IPS DF 6.9 (cell line): ENCODE measurements around the gene CDH5.

Experiments
- DNase-seq: peaks from one replicate; pipeline ENCODE4 v3.0.0-alpha.2; 2013; ENCODE audit warnings: low read depth, low spot score
- H3K27ac ChIP-seq: one replicate; pipeline ENCODE4 v1.5.1; 2013; ENCODE audit warnings: low read length, control low read depth
- H3K27me3 ChIP-seq: 2 replicates; pipeline ENCODE4 v1.6.1; 2013; ENCODE audit warnings: mild to moderate bottlenecking, low read length; ENCODE audit not compliant: control insufficient read depth, insufficient read depth
- H3K36me3 ChIP-seq: 2 replicates; pipeline ENCODE4 v1.6.1; 2013; ENCODE audit warnings: low read length; ENCODE audit not compliant: control insufficient read depth, insufficient read depth
- H3K4me1 ChIP-seq: 2 replicates; pipeline ENCODE4 v1.6.1; 2013; ENCODE audit warnings: low read length; ENCODE audit not compliant: control insufficient read depth, insufficient read depth
- H3K4me3 ChIP-seq: 2 replicates; pipeline ENCODE4 v1.5.1; 2013; ENCODE audit warnings: mild to moderate bottlenecking, low read length
- H3K9me3 ChIP-seq: 2 replicates; pipeline ENCODE4 v1.6.1; 2013; ENCODE audit warnings: low read length, inconsistent platforms; ENCODE audit not compliant: control insufficient read depth, insufficient read depth
- WGBS: extraction: QIAGEN DNeasy Blood & Tissue Kit; methylation state at CpG from one replicate; pipeline ENCODE4 v1.1.7; 2013; ENCODE audit warnings: mixed read lengths, missing lambda C conversion rate; ENCODE audit not compliant: insufficient read length, insufficient coverage; 5-methylcytosine and 5-hydroxymethylcytosine counted together

CDH5 gene

GRCh38 chr16:66405057-66405783 is 38.7 kb downstream of the CDH5 start:
- Histone ChIP-seq H3K9me3 (no peaks in the 10 kb centered on the region), H3K4me3 (no peak overlapping the region), H3K4me1 (peaks cover 7% of the 10 kb centered on the region), H3K36me3 (0 out of 2 replicates have a peak, but pooled peaks cover 3% of the 10 kb centered on the region), H3K27ac (no peak overlapping the region), H3K27me3 (no peaks in the 10 kb centered on the region)
- DNase-seq = no peak
- WGBS = no CpG with 5 or more reads among the region's 2 CpGs

GRCh38 chr16:66406534-66407221 is 40.2 kb downstream of the CDH5 start:
- WGBS = no CpG with 5 or more reads among the region's 35 CpGs
- Histone ChIP-seq H3K27me3 (no peaks in the 10 kb centered on the region), H3K27ac (no peak overlapping the region), H3K4me1 (0 out of 2 replicates have a peak, but pooled peaks cover 3% of the 10 kb centered on the region), H3K9me3 (no peaks in the 10 kb centered on the region), H3K36me3 (no peaks in the 10 kb centered on the region), H3K4me3 (peak overlapping the region; percentile 24; the same call in 1 of the 2 replicates)
- DNase-seq = no peak

- Histone ChIP-seq H3K4me1 (0 out of 2 replicates have a peak, but pooled peaks cover 3% of the 10 kb centered on the region), H3K36me3 (no peaks in the 10 kb centered on the region), H3K27ac (no peak overlapping the region), H3K9me3 (peaks cover 1% of the 10 kb centered on the region; the same call in 1 of the 2 replicates), H3K4me3 (no peak overlapping the region), H3K27me3 (no peaks in the 10 kb centered on the region)
- DNase-seq = no peak
- WGBS = no CpG with 5 or more reads among the region's 5 CpGs
Measured at GRCh38 chr16:66408163-66409048, 41.9 kb downstream of the CDH5 start.

- H3K4me3 ChIP-seq = no peak overlapping the region
- H3K27ac ChIP-seq = no peak overlapping the region
- WGBS = no CpG with 5 or more reads among the region's 5 CpGs
- H3K27me3 ChIP-seq = no peaks in the 10 kb centered on the region
- peaks cover 1% of the 10 kb centered on the region; the same call in 1 of the 2 replicates for H3K9me3 ChIP-seq
- H3K4me1 ChIP-seq = 0 out of 2 replicates have a peak, but pooled peaks cover 3% of the 10 kb centered on the region
- H3K36me3 ChIP-seq = no peaks in the 10 kb centered on the region
- no peak for DNase-seq
Measured at GRCh38 chr16:66409156-66409555, 42.7 kb downstream of the CDH5 start.

- H3K4me3 ChIP-seq = no peak overlapping the region
- H3K36me3 ChIP-seq = no peaks in the 10 kb centered on the region
- H3K27me3 ChIP-seq = no peaks in the 10 kb centered on the region
- peaks cover 1% of the 10 kb centered on the region; the same call in 1 of the 2 replicates for H3K9me3 ChIP-seq
- H3K4me1 ChIP-seq = no peaks in the 10 kb centered on the region
- DNase-seq = no peak
- no peak overlapping the region for H3K27ac ChIP-seq
Measured at GRCh38 chr16:66412182-66412581, 45.7 kb downstream of the CDH5 start.

GRCh38 chr16:66414891-66415290 is 48.4 kb downstream of the CDH5 start:
- no CpG with 5 or more reads among the region's 1 CpG for WGBS
- H3K36me3 ChIP-seq = no peaks in the 10 kb centered on the region
- H3K4me1 ChIP-seq = no peaks in the 10 kb centered on the region
- no peak overlapping the region for H3K4me3 ChIP-seq
- no peaks in the 10 kb centered on the region for H3K27me3 ChIP-seq
- H3K27ac ChIP-seq = no peak overlapping the region
- DNase-seq = no peak
- peaks cover 1% of the 10 kb centered on the region; the same call in 1 of the 2 replicates for H3K9me3 ChIP-seq

- Histone ChIP-seq H3K36me3 (no peaks in the 10 kb centered on the region), H3K4me3 (no peak overlapping the region), H3K27ac (no peak overlapping the region), H3K4me1 (no peaks in the 10 kb centered on the region), H3K27me3 (no peaks in the 10 kb centered on the region), H3K9me3 (peaks cover 1% of the 10 kb centered on the region; the same call in 1 of the 2 replicates)
- WGBS = no CpG with 5 or more reads among the region's 1 CpG
- no peak for DNase-seq
Measured at GRCh38 chr16:66416136-66416535, 49.6 kb downstream of the CDH5 start.

GRCh38 chr16:66416939-66417700 is 50.6 kb downstream of the CDH5 start:
- DNase-seq = no peak
- no peaks in the 10 kb centered on the region for H3K4me1 ChIP-seq
- WGBS = no CpG with 5 or more reads among the region's 9 CpGs

GRCh38 chr16:66418165-66418962 is 51.9 kb downstream of the CDH5 start:
- no peak overlapping the region for H3K4me3 ChIP-seq
- no CpG with 5 or more reads among the region's 9 CpGs for WGBS

More at GRCh38 chr16:66416939-66417700, 50.6 kb downstream of the CDH5 start:
- H3K9me3 ChIP-seq = peaks cover 1% of the 10 kb centered on the region; the same call in 1 of the 2 replicates
- no peaks in the 10 kb centered on the region for H3K36me3 ChIP-seq
- H3K4me3 ChIP-seq = no peak overlapping the region
- H3K27ac ChIP-seq = no peak overlapping the region
- H3K27me3 ChIP-seq = no peaks in the 10 kb centered on the region

More at GRCh38 chr16:66418165-66418962, 51.9 kb downstream of the CDH5 start:
- Histone ChIP-seq H3K27me3 (no peaks in the 10 kb centered on the region), H3K4me1 (no peaks in the 10 kb centered on the region), H3K9me3 (no peaks in the 10 kb centered on the region), H3K36me3 (no peaks in the 10 kb centered on the region), H3K27ac (no peak overlapping the region)
- no peak for DNase-seq
